OCI-LY3 (cell line): ENCODE results near the gene CACNG8.

ENCODE experiments used
- H2AFZ ChIP-seq: fragments of 200-600, 300-600 bp; shearing (Covaris generic); 2 replicates; pipeline ENCODE4 v1.6.0; 2014; ENCODE audit warnings: antibody characterized with exemption, low read depth, low read length
- H3K27ac ChIP-seq: fragments of 200-600, 300-600 bp; sonication (generic); 2 replicates; pipeline ENCODE4 v1.5.1; 2014; ENCODE audit warnings: mild to moderate bottlenecking, low read length, moderate library complexity, mixed read lengths
- H3K27me3 ChIP-seq: fragments of 200-600, 300-600 bp; sonication (generic); 2 replicates; pipeline ENCODE4 v1.6.1; 2014; ENCODE audit warnings: low read depth, low read length, mixed read lengths
- H3K36me3 ChIP-seq: fragments of 200-600, 300-600 bp; sonication (generic); replicated peaks from 2 replicates; pipeline ENCODE3; 2014; ENCODE audit warnings: low read depth, low read length, mixed read lengths
- H3K4me1 ChIP-seq: fragments of 300-600, 200-600 bp; sonication (generic); 2 replicates; pipeline ENCODE4 v1.6.1; 2014; ENCODE audit warnings: low read length, mixed read lengths
- H3K4me2 ChIP-seq: fragments of 200-600, 300-600 bp; sonication (generic); 2 replicates; pipeline ENCODE4 v1.6.1; 2014; ENCODE audit warnings: low read length, mixed read lengths
- H3K4me3 ChIP-seq: fragments of 300-600, 200-600 bp; sonication (generic); 2 replicates; pipeline ENCODE4 v1.5.1; 2014; ENCODE audit warnings: antibody characterized with exemption, mild to moderate bottlenecking, low read length, moderate library complexity
- H3K79me2 ChIP-seq: fragments of 300-600, 200-600 bp; shearing (Covaris generic); 2 replicates; pipeline ENCODE4 v1.6.1; 2014; ENCODE audit warnings: mild to moderate bottlenecking, low read length, mixed read lengths
- H3K9ac ChIP-seq: fragments of 300-600, 200-600 bp; shearing (Covaris generic); 2 replicates; pipeline ENCODE4 v1.6.0; 2014; ENCODE audit warnings: mild to moderate bottlenecking, low read length, moderate library complexity
- H3K9me3 ChIP-seq: fragments of 200-600, 300-600 bp; shearing (Covaris generic); 2 replicates; pipeline ENCODE4 v1.6.1; 2014; ENCODE audit warnings: low read length, mixed read lengths; ENCODE audit not compliant: insufficient read depth
- H4K20me1 ChIP-seq: fragments of 200-600, 300-600 bp; sonication (generic); 2 replicates; pipeline ENCODE4 v1.6.1; 2016; ENCODE audit warnings: low read length, mixed read lengths; ENCODE audit not compliant: insufficient read depth
- EZH2phosphoT487 ChIP-seq: fragments of 200-600 bp; shearing (Covaris generic); IDR thresholded peaks from 2 replicates; pipeline ENCODE4 v1.6.1; 2018; ENCODE audit warnings: antibody characterized with exemption, mixed run types, low read depth
- TF ChIP-seq, protein P1 (sequence below): fragments of 200-600, 300-600 bp; sonication (generic); IDR thresholded peaks from 2 replicates; pipeline ENCODE4 v1.5.1; 2014; ENCODE audit warnings: antibody characterized with exemption, low read length, low read depth

The CACNG8 gene

DNA sequence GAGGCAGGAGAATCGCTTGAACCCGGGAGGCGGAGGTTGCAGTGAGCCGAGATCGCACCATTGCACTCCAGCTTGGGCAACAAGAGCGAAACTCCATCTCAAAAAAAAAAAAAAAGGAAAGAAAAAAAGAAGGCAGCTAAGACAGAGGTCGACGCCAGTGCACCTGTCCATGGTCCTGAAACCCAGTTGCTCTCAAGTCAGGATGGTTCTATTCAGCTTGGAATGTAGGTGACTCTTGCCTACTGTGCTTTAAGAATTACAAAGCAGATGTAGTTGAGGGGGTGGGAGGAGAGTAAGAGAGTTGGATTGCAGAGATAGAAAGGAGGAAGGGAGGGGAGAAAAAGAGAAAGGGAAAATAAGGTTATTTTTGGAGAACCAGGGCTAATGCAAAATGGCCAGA is 35.0 kb upstream of the CACNG8 start:
- Histone ChIP-seq H3K27me3 (no peaks in the 10 kb centered on the region), H3K4me2 (no peak overlapping the region), H3K36me3 (no peaks in the 10 kb centered on the region), H3K9ac (no peak overlapping the region), H4K20me1 (no peaks in the 10 kb centered on the region), H3K79me2 (no peaks in the 10 kb centered on the region), H3K4me1 (no peaks in the 10 kb centered on the region), H3K27ac (no peak overlapping the region), H3K9me3 (no peaks in the 10 kb centered on the region), H2AFZ (no peak overlapping the region), H3K4me3 (no peak overlapping the region)
- no peak for TF ChIP-seq EZH2phosphoT487
- TF ChIP-seq, protein P1, sequence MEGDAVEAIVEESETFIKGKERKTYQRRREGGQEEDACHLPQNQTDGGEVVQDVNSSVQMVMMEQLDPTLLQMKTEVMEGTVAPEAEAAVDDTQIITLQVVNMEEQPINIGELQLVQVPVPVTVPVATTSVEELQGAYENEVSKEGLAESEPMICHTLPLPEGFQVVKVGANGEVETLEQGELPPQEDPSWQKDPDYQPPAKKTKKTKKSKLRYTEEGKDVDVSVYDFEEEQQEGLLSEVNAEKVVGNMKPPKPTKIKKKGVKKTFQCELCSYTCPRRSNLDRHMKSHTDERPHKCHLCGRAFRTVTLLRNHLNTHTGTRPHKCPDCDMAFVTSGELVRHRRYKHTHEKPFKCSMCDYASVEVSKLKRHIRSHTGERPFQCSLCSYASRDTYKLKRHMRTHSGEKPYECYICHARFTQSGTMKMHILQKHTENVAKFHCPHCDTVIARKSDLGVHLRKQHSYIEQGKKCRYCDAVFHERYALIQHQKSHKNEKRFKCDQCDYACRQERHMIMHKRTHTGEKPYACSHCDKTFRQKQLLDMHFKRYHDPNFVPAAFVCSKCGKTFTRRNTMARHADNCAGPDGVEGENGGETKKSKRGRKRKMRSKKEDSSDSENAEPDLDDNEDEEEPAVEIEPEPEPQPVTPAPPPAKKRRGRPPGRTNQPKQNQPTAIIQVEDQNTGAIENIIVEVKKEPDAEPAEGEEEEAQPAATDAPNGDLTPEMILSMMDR, result no peak

DNA sequence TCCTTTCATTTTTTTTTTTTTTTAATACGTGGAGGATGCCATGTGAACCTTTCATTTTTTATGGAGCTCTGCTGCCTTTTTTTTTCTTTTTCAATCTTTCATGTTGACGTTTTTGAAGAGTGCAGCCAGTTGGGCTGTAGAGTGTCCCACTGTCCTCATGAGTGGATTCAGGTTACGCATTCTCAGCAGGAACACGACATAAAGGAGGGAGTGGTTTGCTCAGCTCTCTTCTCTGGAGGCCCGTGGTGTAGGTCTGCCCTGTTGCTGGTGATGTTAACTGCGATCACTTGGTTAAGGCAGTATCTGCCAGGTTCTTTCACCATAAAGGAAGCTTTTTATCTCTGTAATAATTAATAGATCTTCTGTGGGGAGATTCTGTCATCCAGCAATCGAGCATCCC is 26.7 kb upstream of the CACNG8 start:
- H3K9ac ChIP-seq, result no peak overlapping the region
- H3K36me3 ChIP-seq, result no peaks in the 10 kb centered on the region
- no peak overlapping the region for H3K4me2 ChIP-seq
- no peak overlapping the region for H2AFZ ChIP-seq
- TF ChIP-seq, protein P1, result no peak
- no peak for TF ChIP-seq EZH2phosphoT487
- no peaks in the 10 kb centered on the region for H3K79me2 ChIP-seq
- no peaks in the 10 kb centered on the region for H3K9me3 ChIP-seq
- H3K27me3 ChIP-seq, result no peaks in the 10 kb centered on the region
- no peaks in the 10 kb centered on the region for H3K4me1 ChIP-seq
- H3K27ac ChIP-seq, result no peak overlapping the region
- no peak overlapping the region for H3K4me3 ChIP-seq
- H4K20me1 ChIP-seq, result no peaks in the 10 kb centered on the region

DNA sequence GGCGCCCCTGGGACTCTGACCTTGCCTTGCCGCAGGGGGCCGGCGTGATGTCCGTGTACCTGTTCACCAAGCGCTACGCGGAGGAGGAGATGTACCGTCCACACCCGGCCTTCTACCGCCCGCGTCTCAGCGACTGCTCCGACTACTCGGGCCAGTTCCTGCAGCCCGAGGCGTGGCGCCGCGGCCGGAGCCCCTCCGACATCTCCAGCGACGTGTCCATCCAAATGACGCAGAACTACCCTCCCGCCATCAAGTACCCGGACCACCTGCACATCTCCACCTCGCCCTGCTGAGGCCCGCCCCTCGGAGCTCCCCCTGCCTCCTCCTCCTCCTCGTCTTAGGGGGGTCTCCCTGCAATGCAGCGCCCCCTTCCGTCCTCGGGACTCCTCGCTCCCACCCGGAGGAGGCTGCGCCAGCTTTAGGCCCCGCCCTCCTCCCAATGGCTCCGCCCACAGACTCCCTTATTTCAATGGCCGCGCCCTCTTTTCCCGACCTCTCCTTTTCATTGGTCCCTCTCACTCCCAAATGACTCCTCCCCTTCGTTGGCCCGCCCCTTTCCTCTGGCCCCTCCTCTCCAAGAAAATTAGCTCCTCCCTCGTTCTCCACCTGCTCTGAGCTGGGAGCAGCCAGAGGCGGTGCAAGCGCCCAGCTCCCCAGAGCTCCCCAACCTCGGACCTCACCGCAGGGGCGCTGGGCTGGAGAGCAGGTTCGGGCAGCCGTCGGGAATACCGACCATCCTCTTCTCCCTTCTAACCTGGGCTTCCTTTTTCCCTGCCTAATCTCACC is 20.5 kb upstream of the CACNG8 start:
- Histone ChIP-seq H3K4me2 (no peak overlapping the region), H3K27ac (no peak overlapping the region), H3K9me3 (no peaks in the 10 kb centered on the region), H3K9ac (no peak overlapping the region), H2AFZ (no peak overlapping the region), H3K27me3 (no peaks in the 10 kb centered on the region), H3K4me3 (no peak overlapping the region), H4K20me1 (no peaks in the 10 kb centered on the region), H3K79me2 (no peaks in the 10 kb centered on the region), H3K36me3 (no peaks in the 10 kb centered on the region), H3K4me1 (no peaks in the 10 kb centered on the region)
- TF ChIP-seq, protein P1, result no peak
- TF ChIP-seq EZH2phosphoT487, result no peak

DNA sequence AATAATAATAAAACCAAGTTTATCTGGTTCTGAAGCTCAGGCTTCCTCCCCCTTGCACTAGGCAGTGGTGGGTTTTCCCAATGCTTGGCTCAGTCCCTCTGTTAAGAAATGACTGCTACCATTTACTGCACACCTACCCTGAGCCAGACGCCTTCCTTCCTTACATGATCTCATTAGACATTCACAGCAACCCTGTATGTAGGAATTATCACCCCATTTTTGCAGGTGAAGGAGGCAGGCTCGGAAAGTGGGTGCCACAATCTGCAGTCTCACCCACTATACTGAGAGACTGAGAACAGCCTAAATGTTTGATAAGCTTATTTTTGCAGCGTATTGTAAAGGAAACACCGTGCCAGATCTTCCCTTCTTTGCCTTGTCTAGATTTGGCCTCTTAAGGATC is 18.3 kb upstream of the CACNG8 start:
- Histone ChIP-seq H3K27me3 (no peaks in the 10 kb centered on the region), H3K36me3 (no peaks in the 10 kb centered on the region), H3K4me1 (no peaks in the 10 kb centered on the region), H3K79me2 (no peaks in the 10 kb centered on the region), H2AFZ (no peak overlapping the region), H4K20me1 (no peaks in the 10 kb centered on the region), H3K27ac (no peak overlapping the region), H3K4me3 (no peak overlapping the region), H3K4me2 (no peak overlapping the region), H3K9ac (no peak overlapping the region), H3K9me3 (no peaks in the 10 kb centered on the region)
- TF ChIP-seq EZH2phosphoT487, result no peak
- TF ChIP-seq, protein P1, result no peak
